Nephron progenitor cell (in vitro differentiated cells): ENCODE results near the gene TUBB.
"Not testable (repeated sequence)": the region's sequence is repeated elsewhere in the genome, so short reads cannot be mapped to it uniquely, and the experiment has no call there.

Source experiments
- DNase-seq: peaks from one replicate; pipeline ENCODE4 v3.0.0; 2021
- H3K27ac Mint-ChIP-seq: 2 replicates; pipeline ENCODE4 v1.8.0; 2021; ENCODE audit warnings: mild to moderate bottlenecking, moderate library complexity, mixed read lengths
- H3K27me3 Mint-ChIP-seq: 2 replicates; pipeline ENCODE4 v1.8.0; 2021; ENCODE audit warnings: mild to moderate bottlenecking, low read depth, mixed read lengths; ENCODE audit not compliant: poor library complexity
- H3K36me3 Mint-ChIP-seq: 2 replicates; pipeline ENCODE4 v1.8.0; 2021; ENCODE audit warnings: low read depth, mixed read lengths
- H3K4me1 Mint-ChIP-seq: 2 replicates; pipeline ENCODE4 v1.8.0; 2021; ENCODE audit warnings: mixed read lengths
- H3K4me3 Mint-ChIP-seq: 2 replicates; pipeline ENCODE4 v1.8.0; 2021; ENCODE audit warnings: mild to moderate bottlenecking, moderate library complexity, mixed read lengths
- H3K9me3 Mint-ChIP-seq: 2 replicates; pipeline ENCODE4 v1.8.0; 2021; ENCODE audit warnings: mild to moderate bottlenecking, moderate library complexity, mixed read lengths
- TF ChIP-seq, protein P1 (sequence below): fragments of 200-600 bp; sonication (generic); IDR thresholded peaks from 2 replicates; pipeline ENCODE4 v1.5.0; 2021; ENCODE audit warnings: antibody characterized with exemption

The TUBB gene

DNA sequence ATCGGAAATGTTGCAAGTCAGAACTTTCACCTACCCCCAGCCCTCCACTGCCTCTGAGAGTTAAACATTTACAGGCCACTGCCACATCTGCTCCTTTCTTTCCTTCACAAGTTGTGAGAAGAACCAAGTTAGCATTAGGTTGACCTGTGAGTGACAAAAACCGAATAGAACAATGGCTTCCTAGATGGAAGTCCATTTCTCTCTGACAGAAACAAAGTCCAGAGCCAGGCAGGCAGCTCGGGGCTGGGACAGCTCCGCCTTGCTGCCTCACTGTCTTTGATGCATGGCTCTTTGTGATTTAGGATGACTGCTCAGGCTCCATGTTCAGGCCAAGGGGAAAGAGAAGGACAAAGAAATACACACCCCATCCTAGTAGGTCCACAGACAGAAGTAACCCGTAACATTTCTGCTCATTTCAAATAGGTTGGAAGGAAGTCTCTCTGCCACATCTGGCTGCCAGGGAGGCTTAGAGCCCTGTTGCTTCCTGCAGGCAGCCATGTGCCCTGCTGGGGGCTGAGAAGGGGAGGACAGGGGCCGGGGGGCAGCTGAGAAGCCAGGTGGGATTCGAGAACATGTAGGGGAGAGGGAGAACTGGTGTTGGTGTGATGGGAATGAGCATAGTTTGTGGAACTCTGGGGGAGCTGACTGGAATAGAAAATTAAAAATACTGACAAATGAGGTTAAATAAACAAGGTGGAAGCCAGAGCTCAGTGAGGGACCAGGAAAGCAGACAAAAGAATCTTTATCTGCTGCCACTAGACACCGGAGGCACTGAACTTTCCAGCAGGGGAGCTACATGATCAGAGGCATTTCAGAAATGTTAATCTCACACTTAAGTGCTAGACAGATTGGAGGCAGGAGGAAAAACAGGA lies 43.7 kb downstream of the TUBB start:
- peaks cover 66% of the 10 kb centered on the region for H3K4me1 Mint-ChIP-seq

DNA sequence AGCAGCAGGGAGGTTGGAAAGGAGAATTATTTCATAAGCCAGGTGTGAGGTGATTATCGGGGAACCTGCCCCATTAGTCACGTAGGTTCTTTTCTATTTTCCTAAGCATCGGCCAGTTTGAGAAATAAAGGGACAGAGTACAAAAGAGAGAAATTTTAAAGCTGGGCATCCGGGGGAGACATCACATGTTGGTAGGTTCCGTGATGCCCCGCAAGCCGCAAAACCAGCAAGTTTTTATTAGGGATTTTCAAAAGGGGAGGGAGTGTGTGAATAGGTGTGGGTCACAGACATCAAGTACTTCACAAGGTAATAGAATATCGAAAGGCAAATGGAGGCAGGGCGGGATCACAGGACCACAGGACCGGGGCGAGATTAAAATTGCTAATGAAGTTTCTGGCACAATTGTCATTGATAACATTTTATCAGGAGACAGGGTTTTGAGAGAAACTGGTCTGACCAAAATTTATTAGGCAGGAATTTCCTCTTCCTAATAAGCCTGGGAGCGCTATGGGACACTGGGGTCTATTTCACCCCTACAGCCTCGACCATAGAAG lies 44.4 kb downstream of the TUBB start:
- not testable (repeated sequence) for H3K36me3 Mint-ChIP-seq, DNase-seq, H3K9me3 Mint-ChIP-seq, H3K27me3 Mint-ChIP-seq
- H3K27ac Mint-ChIP-seq, result peak overlapping the region; percentile 9
- H3K4me1 Mint-ChIP-seq, result peaks cover 68% of the 10 kb centered on the region
- H3K4me3 Mint-ChIP-seq, result peak overlapping the region; percentile 70

More for the DNA sequence above, 43.7 kb downstream of the TUBB start:
- peak; percentile 19 for DNase-seq
- peak overlapping the region; percentile 70 for H3K4me3 Mint-ChIP-seq
- TF ChIP-seq, protein P1, sequence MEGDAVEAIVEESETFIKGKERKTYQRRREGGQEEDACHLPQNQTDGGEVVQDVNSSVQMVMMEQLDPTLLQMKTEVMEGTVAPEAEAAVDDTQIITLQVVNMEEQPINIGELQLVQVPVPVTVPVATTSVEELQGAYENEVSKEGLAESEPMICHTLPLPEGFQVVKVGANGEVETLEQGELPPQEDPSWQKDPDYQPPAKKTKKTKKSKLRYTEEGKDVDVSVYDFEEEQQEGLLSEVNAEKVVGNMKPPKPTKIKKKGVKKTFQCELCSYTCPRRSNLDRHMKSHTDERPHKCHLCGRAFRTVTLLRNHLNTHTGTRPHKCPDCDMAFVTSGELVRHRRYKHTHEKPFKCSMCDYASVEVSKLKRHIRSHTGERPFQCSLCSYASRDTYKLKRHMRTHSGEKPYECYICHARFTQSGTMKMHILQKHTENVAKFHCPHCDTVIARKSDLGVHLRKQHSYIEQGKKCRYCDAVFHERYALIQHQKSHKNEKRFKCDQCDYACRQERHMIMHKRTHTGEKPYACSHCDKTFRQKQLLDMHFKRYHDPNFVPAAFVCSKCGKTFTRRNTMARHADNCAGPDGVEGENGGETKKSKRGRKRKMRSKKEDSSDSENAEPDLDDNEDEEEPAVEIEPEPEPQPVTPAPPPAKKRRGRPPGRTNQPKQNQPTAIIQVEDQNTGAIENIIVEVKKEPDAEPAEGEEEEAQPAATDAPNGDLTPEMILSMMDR, result no peak
- H3K9me3 Mint-ChIP-seq, result peaks cover 3% of the 10 kb centered on the region
- H3K36me3 Mint-ChIP-seq, result no peaks in the 10 kb centered on the region
- H3K27me3 Mint-ChIP-seq, result peaks cover 2% of the 10 kb centered on the region
- H3K27ac Mint-ChIP-seq, result peak overlapping the region; percentile 9

DNA sequence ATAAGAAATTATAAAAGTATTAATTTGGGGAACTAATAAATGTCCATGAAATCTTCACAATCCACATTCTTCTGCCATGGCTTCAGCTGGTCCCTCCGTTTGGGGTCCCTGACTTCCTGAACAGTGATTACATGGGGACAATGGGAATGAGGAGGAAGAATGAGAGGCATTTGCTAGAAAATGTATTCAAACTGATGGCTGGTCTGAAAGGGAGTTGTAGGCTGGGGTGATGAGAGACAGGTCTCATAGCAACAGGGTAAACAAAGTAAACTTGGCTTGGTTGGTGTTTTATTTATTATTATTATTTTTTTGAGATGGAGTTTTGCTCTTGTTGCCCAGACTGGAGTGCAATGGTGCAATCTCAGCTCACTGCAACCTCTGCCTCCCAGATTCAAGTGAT lies 45.3 kb downstream of the TUBB start:
- peaks cover 70% of the 10 kb centered on the region for H3K4me1 Mint-ChIP-seq
- H3K9me3 Mint-ChIP-seq, DNase-seq, H3K27ac Mint-ChIP-seq, H3K36me3 Mint-ChIP-seq, H3K27me3 Mint-ChIP-seq, H3K4me3 Mint-ChIP-seq: not testable (repeated sequence)

DNA sequence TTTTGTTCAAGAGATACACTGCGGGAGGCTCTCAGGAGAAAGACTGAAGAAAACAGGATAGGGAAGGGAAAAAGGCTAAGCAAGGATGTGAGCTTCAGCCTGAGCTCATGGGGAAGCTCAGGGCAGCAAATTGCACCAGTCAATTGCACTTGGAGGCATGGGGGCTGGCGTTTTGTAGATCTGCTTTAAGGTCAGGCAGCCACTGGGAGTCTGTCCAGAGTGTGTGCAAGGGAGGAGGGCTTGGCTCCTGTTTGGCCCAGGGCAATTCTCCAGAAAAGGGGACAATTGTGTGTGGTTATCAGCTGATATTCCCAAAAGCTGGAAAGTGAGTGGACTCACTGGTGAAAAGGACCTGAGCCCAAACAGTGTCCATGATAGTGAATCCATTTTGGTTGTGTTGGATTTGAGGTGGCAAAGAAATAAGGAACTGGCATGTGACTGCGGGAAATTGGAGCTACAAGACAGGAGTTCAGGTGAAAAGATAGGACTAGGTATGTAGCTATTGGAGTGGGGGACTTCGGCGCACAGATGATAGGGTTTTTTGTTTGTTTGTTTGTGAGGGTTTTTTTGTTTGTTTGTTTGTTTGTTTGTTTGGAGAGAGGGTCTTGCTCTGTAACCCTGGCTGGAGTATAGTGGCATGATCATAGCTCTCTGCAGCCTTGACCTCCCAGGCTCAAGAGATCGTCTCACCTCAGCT lies 46.5 kb downstream of the TUBB start:
- no peak for DNase-seq
- TF ChIP-seq, protein P1, result no peak
- peak overlapping the region; percentile 32 for H3K27ac Mint-ChIP-seq
- no peaks in the 10 kb centered on the region for H3K36me3 Mint-ChIP-seq
- no peak overlapping the region for H3K4me3 Mint-ChIP-seq
- H3K9me3 Mint-ChIP-seq, result no peaks in the 10 kb centered on the region
- peaks cover 70% of the 10 kb centered on the region for H3K4me1 Mint-ChIP-seq
- peaks cover 6% of the 10 kb centered on the region for H3K27me3 Mint-ChIP-seq

DNA sequence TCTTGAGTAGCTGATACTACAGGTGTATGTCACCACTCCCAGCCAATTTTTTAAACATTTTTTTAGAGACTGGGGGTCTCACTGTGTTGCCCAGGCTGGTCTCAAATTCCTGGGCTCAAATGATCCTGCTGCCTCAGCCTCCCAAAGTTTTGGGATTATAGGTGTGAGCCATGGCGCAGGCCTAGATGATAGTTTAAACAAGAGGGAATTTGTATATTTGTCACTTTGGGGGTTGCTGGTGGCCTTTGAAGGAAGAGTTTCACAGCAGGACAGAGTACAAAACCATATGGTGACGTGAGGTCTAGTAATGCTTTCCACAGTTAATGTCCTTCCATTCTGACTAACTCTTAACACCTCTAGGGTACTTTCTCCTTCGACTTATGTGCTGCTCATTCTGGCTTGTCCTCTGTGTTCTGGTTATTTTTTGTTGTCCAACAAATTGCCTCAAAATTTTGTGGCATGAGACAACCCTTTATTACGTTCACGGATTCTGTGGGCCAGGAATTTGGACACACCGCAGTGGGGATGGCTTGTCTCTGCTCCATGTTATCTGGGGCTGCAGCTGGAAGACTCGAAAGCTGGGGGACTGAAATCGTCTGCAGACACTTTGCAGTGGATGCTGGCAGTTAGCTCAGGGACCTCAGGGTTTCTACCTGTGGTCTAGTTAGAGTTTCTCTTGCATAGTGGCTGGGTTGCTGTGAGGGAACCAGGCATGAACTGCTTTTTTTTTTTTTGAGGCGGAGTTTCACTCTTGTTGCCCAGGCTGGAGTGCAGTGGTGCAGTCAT lies 47.2 kb downstream of the TUBB start:
- Mint-ChIP-seq H3K9me3 (peaks cover 5% of the 10 kb centered on the region), H3K36me3 (no peaks in the 10 kb centered on the region), H3K27me3 (peaks cover 6% of the 10 kb centered on the region), H3K4me1 (peaks cover 70% of the 10 kb centered on the region), H3K27ac (peak overlapping the region; percentile 29), H3K4me3 (no peak overlapping the region)
- TF ChIP-seq, protein P1, result no peak
- no peak for DNase-seq

DNA sequence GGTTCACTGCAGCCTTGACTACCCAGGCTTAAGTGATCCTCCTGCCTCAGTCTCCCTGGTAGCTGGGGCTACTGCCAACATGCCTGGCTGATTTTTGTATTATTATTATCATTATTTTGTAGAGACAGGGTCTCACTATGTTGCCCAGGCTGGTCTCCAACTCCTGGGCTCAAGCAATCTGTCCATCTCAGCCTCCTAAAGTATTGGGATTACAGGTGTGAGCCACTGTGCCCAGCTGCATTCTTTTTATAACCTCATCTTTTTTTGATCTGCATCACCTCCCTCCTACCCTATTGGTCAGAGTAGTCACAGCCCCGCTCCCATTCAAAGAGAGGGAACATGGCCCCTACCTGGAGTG lies 47.8 kb downstream of the TUBB start:
- Mint-ChIP-seq H3K36me3 (no peaks in the 10 kb centered on the region), H3K27ac (peak overlapping the region; percentile 23), H3K4me3 (no peak overlapping the region), H3K4me1 (peaks cover 70% of the 10 kb centered on the region), H3K9me3 (peaks cover 6% of the 10 kb centered on the region), H3K27me3 (peaks cover 6% of the 10 kb centered on the region)
- TF ChIP-seq, protein P1, result no peak
- DNase-seq, result no peak
